Mucosa of stomach (tissue), 1 donor: ENCODE results near the gene TPM4.
"Not testable (repeated sequence)": the region's sequence is repeated elsewhere in the genome, so short reads cannot be mapped to it uniquely, and the experiment has no call there.

Experiments
- H3K27me3 ChIP-seq: one replicate; pipeline ENCODE4 v1.7.0; 2013; ENCODE audit warnings: mild to moderate bottlenecking, low read length; ENCODE audit not compliant: control insufficient read depth, insufficient read depth
- H3K36me3 ChIP-seq: one replicate; pipeline ENCODE4 v1.7.0; 2013; ENCODE audit warnings: low read length; ENCODE audit not compliant: control insufficient read depth, insufficient read depth
- H3K4me1 ChIP-seq: one replicate; pipeline ENCODE4 v1.7.0; 2013; ENCODE audit warnings: mild to moderate bottlenecking, low read length; ENCODE audit not compliant: control insufficient read depth, insufficient read depth
- H3K4me3 ChIP-seq: one replicate; pipeline ENCODE4 v1.7.0; 2013; ENCODE audit warnings: low read length
- H3K9ac ChIP-seq: one replicate; pipeline ENCODE4 v1.7.0; 2013; ENCODE audit warnings: mild to moderate bottlenecking, low read length, moderate library complexity
- H3K9me3 ChIP-seq: one replicate; pipeline ENCODE4 v1.7.0; 2013; ENCODE audit warnings: mild to moderate bottlenecking, low read length, moderate library complexity; ENCODE audit not compliant: control insufficient read depth
- donor health status: Pancreatic carcinoma.

Gene TPM4

GRCh38 chr19:16112778-16113177, 36.5 kb downstream of the TPM4 start:
- no peaks in the 10 kb centered on the region for H3K36me3 ChIP-seq
- no peaks in the 10 kb centered on the region for H3K27me3 ChIP-seq
- H3K4me3 ChIP-seq: no peak overlapping the region
- peak overlapping the region; percentile 99 for H3K9ac ChIP-seq
- peaks cover 19% of the 10 kb centered on the region for H3K4me1 ChIP-seq
- no peaks in the 10 kb centered on the region for H3K9me3 ChIP-seq

GRCh38 chr19:16113727-16114126, 37.4 kb downstream of the TPM4 start:
- H3K4me3 ChIP-seq: no peak overlapping the region
- H3K9me3 ChIP-seq: no peaks in the 10 kb centered on the region
- H3K4me1 ChIP-seq: peaks cover 19% of the 10 kb centered on the region
- H3K27me3 ChIP-seq: no peaks in the 10 kb centered on the region
- H3K36me3 ChIP-seq: peaks cover 7% of the 10 kb centered on the region
- H3K9ac ChIP-seq: no peak overlapping the region

GRCh38 chr19:16115301-16116039, 39.2 kb downstream of the TPM4 start:
- Histone ChIP-seq H3K36me3 (peaks cover 8% of the 10 kb centered on the region), H3K27me3 (no peaks in the 10 kb centered on the region), H3K9me3 (no peaks in the 10 kb centered on the region), H3K4me1 (peaks cover 27% of the 10 kb centered on the region), H3K9ac (no peak overlapping the region), H3K4me3 (no peak overlapping the region)

GRCh38 chr19:16116067-16116466, 39.8 kb downstream of the TPM4 start:
- Histone ChIP-seq H3K27me3 (no peaks in the 10 kb centered on the region), H3K9ac (no peak overlapping the region), H3K9me3 (no peaks in the 10 kb centered on the region), H3K36me3 (peaks cover 8% of the 10 kb centered on the region), H3K4me1 (peaks cover 22% of the 10 kb centered on the region), H3K4me3 (no peak overlapping the region)

- peaks cover 17% of the 10 kb centered on the region for H3K4me1 ChIP-seq
- H3K36me3 ChIP-seq: peaks cover 8% of the 10 kb centered on the region
- H3K4me3 ChIP-seq: no peak overlapping the region
- H3K27me3 ChIP-seq: no peaks in the 10 kb centered on the region
- H3K9ac ChIP-seq: no peak overlapping the region
- no peaks in the 10 kb centered on the region for H3K9me3 ChIP-seq
These were observed 41.3 kb downstream of the TPM4 start for GRCh38 chr19:16117594-16118033.

GRCh38 chr19:16118489-16119033, 42.3 kb downstream of the TPM4 start:
- Histone ChIP-seq H3K27me3 (no peaks in the 10 kb centered on the region), H3K9ac (no peak overlapping the region), H3K4me3 (no peak overlapping the region), H3K36me3 (peaks cover 13% of the 10 kb centered on the region), H3K9me3 (no peaks in the 10 kb centered on the region), H3K4me1 (peaks cover 13% of the 10 kb centered on the region)

- not testable (repeated sequence) for H3K4me1 ChIP-seq, H3K27me3 ChIP-seq, H3K9ac ChIP-seq, H3K4me3 ChIP-seq, H3K9me3 ChIP-seq
- H3K36me3 ChIP-seq: peaks cover 13% of the 10 kb centered on the region
These were observed 43.0 kb downstream of the TPM4 start for GRCh38 chr19:16119075-16119857.

GRCh38 chr19:16121141-16121540, 44.8 kb downstream of the TPM4 start:
- Histone ChIP-seq H3K9ac (no peak overlapping the region), H3K4me1 (peaks cover 24% of the 10 kb centered on the region), H3K4me3 (no peak overlapping the region), H3K36me3 (peaks cover 18% of the 10 kb centered on the region), H3K9me3 (no peaks in the 10 kb centered on the region), H3K27me3 (no peaks in the 10 kb centered on the region)

GRCh38 chr19:16121967-16122366, 45.7 kb downstream of the TPM4 start:
- Histone ChIP-seq H3K9me3 (no peaks in the 10 kb centered on the region), H3K27me3 (no peaks in the 10 kb centered on the region), H3K9ac (no peak overlapping the region), H3K4me1 (peaks cover 31% of the 10 kb centered on the region), H3K4me3 (no peak overlapping the region), H3K36me3 (peaks cover 22% of the 10 kb centered on the region)

- H3K4me1 ChIP-seq: peaks cover 23% of the 10 kb centered on the region
- H3K27me3 ChIP-seq: no peaks in the 10 kb centered on the region
- H3K9me3 ChIP-seq: no peaks in the 10 kb centered on the region
- H3K36me3 ChIP-seq: peaks cover 24% of the 10 kb centered on the region
- H3K4me3 ChIP-seq: no peak overlapping the region
- no peak overlapping the region for H3K9ac ChIP-seq
These were observed 48.7 kb downstream of the TPM4 start for GRCh38 chr19:16124953-16125352.

GRCh38 chr19:16125737-16126495, 49.6 kb downstream of the TPM4 start:
- Histone ChIP-seq H3K4me1 (peaks cover 23% of the 10 kb centered on the region), H3K4me3 (no peak overlapping the region), H3K27me3 (no peaks in the 10 kb centered on the region), H3K36me3 (peaks cover 24% of the 10 kb centered on the region), H3K9me3 (no peaks in the 10 kb centered on the region), H3K9ac (no peak overlapping the region)
